GM12874 (cell line): ENCODE data around the gene P3H3.

Experiments used
- CTCF ChIP-seq: IDR thresholded peaks from 2 replicates; pipeline ENCODE4 v1.5.1; 2011; ENCODE audit warnings: low read depth, mild to moderate bottlenecking, control low read depth, low read length, moderate library complexity; ENCODE audit not compliant: insufficient read depth

P3H3 gene

DNA sequence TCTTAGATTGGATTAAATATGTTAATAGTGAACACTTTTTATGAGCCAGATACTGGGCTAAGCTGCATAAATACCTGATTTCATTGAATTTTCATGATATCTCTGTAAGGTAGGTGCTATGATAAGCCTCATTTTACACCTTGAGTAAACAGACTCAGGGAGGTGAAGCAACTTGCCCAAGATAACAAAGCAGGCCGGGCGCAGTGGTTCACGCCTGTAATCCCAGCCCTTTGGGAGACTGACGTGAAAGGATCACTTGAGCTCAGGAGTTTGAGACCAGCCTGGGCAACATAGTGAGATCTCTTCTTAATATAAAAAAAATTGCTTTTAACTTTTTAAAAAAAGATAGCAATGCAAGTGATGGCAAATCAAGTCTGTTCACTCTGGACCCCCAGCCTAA lies 13.9 kb downstream of the P3H3 start:
- no peak for TF ChIP-seq CTCF

DNA sequence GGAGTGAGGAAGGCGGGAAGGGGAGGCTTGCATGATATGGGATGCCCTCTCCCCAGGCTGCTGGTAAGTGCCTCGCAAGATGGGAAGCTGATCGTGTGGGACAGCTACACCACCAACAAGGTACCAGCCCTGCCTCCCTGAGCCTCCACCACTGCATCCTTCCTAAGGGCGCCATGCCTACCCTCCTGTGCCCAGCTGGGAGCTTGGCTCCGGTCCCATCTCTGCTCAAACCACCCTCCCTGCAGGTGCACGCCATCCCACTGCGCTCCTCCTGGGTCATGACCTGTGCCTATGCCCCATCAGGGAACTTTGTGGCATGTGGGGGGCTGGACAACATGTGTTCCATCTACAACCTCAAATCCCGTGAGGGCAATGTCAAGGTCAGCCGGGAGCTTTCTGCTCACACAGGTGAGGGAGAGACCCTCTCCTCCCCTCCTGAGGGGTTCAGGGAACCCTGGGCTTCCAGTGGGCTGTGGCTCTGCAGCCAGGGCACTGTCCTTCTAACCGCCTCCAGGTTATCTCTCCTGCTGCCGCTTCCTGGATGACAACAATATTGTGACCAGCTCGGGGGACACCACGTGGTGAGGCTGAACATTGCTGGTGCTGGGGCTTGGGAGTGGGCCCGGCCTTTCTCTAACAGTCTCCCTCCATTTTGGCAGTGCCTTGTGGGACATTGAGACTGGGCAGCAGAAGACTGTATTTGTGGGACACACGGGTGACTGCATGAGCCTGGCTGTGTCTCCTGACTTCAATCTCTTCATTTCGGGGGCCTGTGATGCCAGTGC lies 15.1 kb downstream of the P3H3 start:
- TF ChIP-seq CTCF: no peak

DNA sequence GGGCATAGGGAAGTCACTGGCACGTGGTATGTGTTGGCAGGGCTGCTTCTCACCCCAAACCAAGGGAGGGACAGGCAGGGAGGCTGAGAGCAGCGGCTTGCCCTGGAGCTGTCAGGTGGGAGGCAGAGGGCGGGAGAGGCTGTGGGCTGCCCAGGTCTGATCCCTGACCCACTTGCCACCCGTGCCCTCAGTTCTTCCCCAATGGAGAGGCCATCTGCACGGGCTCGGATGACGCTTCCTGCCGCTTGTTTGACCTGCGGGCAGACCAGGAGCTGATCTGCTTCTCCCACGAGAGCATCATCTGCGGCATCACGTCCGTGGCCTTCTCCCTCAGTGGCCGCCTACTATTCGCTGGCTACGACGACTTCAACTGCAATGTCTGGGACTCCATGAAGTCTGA lies 17.2 kb downstream of the P3H3 start:
- TF ChIP-seq CTCF: no peak

- no peak for TF ChIP-seq CTCF
These were observed 18.2 kb downstream of the P3H3 start for GRCh38 chr12:6846316-6846869.

- no peak for TF ChIP-seq CTCF
These were observed 19.5 kb downstream of the P3H3 start for GRCh38 chr12:6847676-6848075.

GRCh38 chr12:6849427-6849826 lies 21.2 kb downstream of the P3H3 start:
- TF ChIP-seq CTCF: no peak

GRCh38 chr12:6849976-6850560 lies 21.9 kb downstream of the P3H3 start:
- no peak for TF ChIP-seq CTCF
